HG03575 (cell line): Measurements from ENCODE around the gene GIPC3.

ENCODE experiments used
- ATAC-seq: cut with Tn5 transposase; IDR thresholded peaks from one replicate; pipeline ENCODE4 v1.9.1; 2021; ENCODE audit not compliant: unreplicated experiment, insufficient number of reproducible peaks, low FRiP score; ENCODE audit errors: extremely low read depth

The GIPC3 gene

GRCh38 chr19:3612330-3612729 lies 27.1 kb downstream of the GIPC3 start:
- no peak for ATAC-seq

- ATAC-seq: no peak
These were observed 27.8 kb downstream of the GIPC3 start for GRCh38 chr19:3612901-3613741.

DNA sequence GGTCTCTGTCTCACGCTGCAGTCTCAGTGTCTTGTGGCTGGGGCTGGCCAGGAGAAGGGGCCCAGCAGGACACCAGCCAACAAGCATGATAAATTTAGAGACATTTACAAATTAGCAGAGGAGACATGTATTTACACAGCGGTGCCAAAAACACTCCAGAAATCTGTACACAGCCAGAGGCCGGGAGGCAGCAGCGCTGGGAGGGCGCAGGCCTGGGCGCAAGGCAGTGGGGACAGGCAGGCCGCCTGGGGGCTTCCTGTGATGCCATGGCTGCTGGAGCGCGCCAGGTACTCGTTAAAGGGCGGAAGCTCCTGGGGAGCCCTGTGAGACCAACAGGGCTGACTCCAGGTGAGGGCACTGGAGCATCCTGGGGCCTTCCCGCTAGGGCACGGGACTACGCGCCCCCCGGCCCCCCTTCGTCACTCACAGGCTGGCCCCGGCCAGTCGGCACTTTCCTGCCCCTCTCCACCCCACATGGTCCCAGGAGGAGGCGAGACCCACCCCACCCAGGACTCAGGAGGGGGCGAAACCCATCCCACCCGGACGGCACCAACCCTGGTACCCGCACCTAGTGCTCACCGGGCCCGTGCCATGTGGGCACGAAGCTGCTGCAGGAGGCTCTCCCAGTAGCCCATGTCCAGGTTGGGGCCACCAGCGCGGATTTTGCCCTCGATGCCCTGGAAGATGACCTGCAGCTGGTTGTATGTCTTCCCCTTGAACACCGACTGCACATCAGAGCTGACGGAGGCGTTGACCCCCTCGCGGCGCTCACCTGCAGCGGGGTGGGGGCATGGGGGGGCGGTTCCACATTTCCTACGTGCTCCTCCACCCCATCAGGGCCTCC lies 28.8 kb downstream of the GIPC3 start:
- ATAC-seq: no peak

- no peak for ATAC-seq
These were observed 29.7 kb downstream of the GIPC3 start for GRCh38 chr19:3614858-3615505.

DNA sequence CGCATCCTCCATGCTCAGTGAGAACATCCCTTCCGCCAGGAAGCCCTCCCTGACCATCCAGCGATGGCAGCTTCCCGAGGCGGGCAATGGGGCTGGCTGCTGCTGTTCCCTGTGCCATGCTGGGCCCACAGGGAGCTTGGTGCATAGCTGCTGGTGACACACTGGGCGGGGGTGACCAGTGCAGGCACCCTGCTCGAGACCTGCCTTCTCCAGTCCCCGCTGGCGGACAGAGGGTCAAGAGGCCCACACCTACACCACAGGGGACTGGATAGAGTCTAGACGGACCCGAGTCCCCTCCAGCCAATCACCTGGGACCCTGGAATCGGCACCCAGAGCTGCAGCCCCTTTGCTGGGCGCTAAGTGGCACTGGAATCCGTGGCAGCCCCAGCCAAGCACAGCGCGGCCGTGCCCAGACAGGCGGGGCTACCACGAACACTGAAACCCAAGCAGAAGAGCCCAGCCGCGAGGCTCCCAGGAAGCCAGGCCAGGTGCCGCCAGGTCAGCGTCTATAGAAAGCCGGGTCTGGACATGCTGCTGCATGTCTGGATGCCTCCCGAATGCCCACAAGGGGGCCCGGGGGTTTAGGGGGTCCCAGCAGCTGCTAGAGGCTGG lies 30.4 kb downstream of the GIPC3 start:
- no peak for ATAC-seq

DNA sequence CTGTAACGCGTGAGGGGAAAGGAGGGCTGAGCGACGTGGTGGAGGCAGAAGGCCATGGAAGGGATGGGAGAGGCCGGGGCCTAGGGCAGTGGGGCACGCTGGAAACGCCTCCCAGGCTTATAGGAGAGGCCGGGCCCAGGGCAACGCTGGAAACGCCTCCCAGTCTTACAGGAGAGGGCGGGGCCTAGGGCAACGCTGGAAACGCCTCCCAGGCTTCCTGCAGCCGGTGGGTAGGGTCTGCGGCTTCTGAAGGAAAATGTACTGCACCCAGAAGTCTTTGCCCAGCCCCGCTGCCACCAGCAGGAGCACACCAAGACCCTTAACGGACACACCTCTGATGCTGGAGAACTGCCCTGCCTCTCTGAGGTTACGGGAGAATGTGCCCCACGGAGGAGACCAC lies 32.2 kb downstream of the GIPC3 start:
- no peak for ATAC-seq

DNA sequence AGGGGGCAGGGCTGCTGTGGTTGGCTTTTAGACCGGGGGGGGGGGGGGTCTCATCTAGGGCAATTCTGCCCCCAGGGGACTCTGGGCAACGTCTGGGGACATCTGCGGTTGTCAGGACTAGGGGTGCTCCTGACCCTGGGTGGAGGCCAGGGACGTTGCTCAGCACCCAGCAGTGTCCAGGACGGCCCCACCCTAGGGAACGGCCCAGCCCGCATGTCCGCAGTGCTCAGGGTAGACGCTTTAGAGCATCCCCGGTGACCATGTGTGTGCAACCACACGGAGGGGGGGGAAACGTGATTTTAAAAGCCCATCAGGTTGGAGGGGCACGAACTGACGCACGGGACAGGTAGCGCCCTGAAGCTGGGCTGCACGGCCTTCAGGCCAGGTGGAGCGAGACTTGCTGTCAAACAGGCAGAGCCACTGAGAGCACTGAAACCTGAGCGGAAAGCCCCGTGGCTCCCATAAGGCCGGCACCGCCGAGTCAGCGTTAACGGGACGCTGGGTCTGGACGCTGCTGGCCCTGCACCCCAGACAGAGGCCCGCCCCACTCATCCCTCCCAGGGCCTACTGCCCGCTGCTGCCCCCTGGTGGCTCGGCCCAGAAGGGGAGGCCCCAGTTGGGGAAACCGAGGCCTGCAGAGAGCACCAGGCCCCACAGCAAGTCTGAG lies 33.0 kb downstream of the GIPC3 start:
- ATAC-seq: no peak

GRCh38 chr19:3618811-3619630 lies 33.7 kb downstream of the GIPC3 start:
- ATAC-seq: no peak

DNA sequence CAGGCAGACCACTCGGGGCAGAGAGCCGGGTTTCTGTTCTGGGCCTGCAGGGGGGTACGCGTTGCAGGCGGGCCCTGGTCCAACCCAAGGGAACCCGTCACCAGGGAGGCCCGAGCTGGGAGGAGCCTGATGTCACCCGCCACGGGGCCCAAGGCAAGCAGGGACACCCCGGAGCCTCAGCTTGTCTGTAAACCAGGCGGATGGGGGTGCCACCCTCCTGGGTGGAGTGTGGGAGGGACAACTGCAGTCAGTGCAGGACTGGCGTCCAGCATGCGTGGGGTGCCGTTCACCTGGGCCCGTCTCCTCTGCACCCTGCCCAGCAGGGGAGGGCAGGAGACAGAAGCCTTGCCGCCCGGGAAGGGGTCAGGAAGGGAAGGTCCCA lies 34.3 kb downstream of the GIPC3 start:
- ATAC-seq: no peak

- ATAC-seq: no peak
These were observed 35.0 kb downstream of the GIPC3 start for GRCh38 chr19:3620145-3620816.

GRCh38 chr19:3620817-3621547 lies 35.7 kb downstream of the GIPC3 start:
- ATAC-seq: no peak

DNA sequence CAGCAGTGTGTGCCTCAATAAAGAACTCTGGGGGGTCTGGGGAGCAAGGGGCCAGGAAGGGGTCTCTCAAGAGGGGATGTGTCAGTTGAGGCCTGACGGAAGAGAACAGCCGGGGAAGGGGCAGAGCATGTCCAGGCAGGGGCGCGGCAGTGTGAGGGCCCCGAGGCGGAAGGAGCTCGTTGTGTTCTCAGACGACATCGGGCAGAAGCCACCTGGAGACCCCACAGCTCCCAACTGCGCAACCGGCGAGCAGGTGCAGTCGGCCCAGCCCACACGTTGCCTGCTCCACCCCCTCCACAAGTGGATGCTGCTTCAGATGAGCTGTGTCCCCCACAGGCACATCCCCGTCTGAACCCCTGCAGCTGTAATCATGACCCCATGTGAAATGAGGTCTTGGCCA lies 36.4 kb downstream of the GIPC3 start:
- ATAC-seq: no peak

- ATAC-seq: no peak
These were observed 36.9 kb downstream of the GIPC3 start for GRCh38 chr19:3622224-3622623.

DNA sequence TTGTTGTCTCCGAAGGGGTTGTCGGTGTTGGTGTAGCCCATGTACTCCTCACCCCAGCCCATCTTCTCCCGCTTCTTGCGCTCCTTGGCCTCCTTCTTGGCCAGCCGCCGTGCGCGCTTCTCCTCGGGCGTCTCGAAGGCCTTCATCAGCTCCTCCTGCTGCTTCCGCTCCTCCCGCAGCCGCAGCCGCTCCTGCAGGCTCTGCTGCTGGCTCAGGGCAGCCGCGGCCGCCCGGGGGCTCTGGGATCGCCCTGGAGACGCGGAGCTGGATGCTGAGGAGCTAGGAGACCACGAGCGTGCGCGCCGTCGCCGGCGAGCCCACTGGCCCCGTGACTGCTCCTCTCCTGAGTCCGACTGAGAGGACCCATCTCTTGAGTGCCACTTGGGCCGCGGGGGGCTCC lies 38.4 kb downstream of the GIPC3 start:
- ATAC-seq: no peak

GRCh38 chr19:3625996-3626472 lies 40.8 kb downstream of the GIPC3 start:
- no peak for ATAC-seq

DNA sequence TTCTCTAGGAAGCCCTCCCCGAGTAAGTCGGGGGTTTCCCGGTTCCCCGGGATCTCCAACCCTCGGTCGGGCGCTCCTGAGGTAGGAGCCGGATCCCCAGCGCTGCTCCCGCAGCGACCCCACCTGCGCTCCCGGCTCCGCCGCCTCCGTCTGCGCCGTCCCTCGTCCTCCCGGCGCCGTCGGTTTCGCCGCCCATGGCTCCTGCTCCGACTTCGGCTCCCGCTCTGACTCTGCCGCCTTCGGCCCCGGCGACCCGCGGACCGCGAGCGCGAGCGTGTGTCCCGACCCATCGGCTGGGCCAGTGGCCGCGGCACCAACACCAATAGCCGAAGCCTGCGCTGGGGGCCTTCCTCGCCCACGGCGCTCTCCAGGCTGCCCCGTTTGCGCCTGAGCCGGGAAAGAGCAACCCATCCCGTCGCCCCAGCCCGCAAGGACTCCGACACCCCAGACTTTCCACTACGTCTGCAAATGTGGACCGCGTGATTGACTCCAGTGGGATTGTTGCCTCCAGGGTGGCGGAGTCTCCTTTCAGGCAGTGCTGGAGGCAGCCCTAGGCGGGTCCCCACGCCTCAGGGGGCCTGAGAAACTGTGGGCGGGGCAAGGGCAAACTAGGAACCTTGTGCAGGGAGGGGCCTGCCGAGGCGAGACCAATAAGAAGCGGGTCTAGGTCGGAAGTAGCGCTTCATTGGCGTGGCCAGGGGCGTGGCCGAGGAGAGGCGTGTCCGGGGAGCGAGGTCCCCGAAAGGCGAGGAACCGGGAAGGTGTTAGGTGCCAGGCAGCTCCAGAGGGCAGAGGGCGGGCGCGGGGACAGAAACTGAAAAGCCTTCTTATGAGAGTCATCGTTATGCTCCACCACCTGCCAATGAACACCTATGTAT lies 41.4 kb downstream of the GIPC3 start, which contains the start of gene CACTIN:
Gene CACTIN, minus strand, starts transcription at position 318 of the 878 bp plus-strand sequence. Its CDS starts 28 bp downstream, at position 290.
- no peak for ATAC-seq
